ENCODE results near the gene HIVEP1.

- TF ChIP-seq POLR2A (IDR thresholded peaks at IDR 0.05) (no peak), CTCF (IDR thresholded peaks at IDR 0.05) (no peak)
These were observed 620 bp downstream of the HIVEP1 start for GRCh38 chr6:12012558-12013306.
